Hematopoietic multipotent progenitor cell treated with erythropoietin and hydrocortisone succinate and interleukin-3 and kit ligand, for 17 days (in vitro differentiated cells): Measurements from ENCODE around the gene PSMA2.
A peak's percentile ranks its signal among the peaks of the same experiment; 100 is the strongest.

ENCODE experiments used
- DNase-seq: peaks from one replicate; pipeline ENCODE4 v3.0.0-alpha.2; 2015; ENCODE audit warnings: low spot score

Gene PSMA2

DNA sequence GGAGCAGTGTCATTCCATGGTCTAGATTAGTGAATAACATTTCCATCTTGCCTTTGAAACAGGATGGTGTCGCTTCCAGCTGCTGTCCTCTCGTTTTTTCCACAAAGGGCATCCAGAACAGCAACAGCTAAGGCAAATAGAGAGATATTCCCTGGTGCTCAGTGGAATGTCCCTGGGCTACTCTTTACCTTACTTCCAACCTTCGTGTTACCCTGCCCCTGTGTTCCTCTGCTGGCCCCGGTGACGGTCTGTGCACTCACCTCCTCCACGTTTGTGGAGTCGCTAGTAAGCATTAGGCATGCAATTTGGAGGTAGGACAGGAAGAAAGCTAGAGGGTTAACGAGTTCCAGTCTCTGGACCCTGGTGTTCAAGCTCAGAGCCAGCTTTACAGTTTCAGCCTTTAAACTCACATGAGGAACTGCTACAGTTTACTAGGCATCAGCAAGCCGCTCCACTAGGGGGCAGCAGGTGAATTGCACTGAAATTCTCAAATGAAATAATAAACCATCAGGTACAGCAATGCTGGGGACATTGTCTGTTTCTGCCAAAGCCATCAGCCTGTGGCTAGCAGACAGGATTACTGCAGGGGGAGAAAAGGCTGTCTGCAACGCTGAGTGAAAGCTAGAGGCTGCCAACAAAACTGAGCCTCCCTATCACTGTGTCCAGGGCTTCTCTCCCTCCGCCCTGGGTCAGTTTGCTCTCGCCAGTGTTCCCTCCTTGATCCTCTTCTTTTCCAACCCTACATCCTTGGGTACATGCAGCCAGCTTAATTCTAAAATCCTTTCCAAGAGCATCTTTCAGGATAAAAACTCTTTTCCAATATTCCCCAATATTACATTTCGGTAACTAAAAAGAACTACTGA, 9.2 kb upstream of the PSMA2 start:
- peak; percentile 55 for DNase-seq

DNA sequence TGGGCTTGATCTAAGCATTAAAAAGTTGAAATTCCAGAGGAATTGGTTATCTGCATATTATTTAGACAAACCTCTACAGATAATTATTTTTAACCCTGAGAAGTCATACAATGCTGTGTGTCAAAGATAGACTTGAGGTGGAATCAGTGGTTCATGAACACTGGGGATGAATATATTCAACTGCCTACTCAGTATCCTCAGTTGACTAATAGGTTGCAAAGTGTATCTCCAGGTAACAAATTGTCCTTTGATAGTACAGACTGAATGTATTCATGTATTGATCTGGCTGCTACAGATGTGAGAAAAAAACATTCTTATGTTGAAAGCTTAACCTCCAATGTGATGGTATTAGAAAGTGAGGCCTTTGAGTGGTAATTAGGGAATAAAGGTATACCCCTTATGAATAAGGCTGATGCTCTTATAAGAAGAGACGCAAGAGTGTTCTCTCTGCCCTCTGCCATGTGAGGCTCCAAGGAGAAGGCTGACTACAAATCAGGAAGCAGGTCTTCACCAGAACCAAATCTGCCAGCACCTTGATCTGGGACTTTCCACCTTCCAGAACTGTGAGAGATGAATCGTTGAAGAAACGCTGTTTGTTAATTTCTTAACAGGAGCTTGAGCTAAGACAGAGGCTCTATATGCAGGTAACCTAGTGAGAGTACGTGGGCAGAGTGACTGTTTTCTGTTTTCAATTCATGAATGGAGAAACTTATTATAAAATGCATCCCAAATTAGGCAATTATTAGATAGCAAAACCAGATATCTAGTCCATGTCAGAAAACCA, 7.7 kb upstream of the PSMA2 start:
- DNase-seq, result no peak

DNA sequence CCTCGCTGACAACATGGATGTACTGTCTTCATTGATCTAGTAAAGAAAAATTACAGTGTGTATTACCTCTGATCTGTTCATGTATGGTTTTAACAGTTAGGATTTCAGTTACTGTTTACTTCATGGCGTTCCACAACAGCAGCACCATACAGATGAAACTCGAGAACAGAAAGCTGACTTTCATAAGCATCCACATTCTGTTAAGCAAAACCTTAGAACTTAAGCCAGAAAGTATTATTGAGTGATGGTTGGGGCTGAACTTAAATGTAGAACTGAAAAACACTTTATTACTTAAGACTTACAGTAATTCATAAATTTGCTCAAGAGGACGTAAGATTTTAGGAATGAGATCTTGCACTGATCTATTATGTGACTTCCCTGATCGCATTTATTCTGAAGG, 3.9 kb upstream of the PSMA2 start:
- no peak for DNase-seq

DNA sequence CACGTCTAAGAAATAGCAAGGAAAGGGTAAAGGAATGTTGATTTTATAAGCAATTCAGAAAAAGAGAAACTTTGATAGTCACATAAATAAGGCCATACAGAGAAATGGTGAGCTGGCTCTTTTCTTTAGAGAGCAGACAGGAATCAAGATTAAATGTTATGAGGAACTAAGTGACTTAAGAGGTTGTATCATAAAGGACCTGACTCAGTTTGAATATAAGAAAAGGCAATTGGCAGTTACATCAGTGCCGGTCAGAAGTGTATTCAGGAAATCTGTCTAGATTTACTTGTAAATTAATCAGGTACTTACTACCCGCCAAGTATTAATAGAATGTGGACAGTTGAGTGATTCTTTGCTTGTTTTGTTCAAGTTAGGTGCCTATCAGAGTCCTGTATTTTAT, 2.3 kb upstream of the PSMA2 start:
- no peak for DNase-seq

DNA sequence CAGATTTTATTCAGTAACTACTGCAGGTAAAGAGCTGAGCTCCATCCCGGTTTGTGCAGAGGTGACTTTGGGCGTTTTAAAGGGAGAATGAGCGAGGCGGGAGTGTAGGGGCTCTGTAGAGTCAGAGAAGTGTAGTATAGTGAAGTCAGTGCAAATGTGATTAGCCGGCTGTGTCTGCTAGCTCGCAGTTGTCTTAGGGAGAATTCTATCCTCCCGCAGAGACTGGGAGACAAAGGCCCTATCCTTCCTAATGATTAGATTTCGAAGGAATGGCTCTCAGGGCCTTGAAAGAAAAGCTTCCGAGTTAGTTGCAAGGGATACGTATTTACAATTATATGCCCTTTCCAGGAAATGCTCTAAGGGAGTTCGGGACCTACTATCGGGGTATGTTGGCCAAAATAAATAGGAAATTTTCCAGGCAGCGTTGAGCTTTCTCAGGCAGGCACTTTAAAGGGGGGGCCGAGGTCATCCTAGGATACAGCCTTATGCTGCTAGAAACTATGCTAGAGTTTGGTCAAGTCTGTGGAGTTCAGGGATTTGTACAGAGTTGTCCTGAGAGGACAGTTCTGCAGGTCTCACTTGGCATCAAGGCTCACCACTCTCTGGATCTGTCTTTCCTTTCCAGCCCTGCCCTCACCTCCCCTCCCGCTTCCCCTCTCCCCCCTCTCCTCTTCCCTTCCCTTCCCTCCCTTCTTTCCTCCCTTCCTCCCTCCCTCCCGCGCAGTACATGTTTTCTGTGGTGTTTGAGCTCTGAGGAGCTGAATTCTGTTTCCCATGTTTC, 1.0 kb upstream of the PSMA2 start:
- DNase-seq, result peak; percentile 17

DNA sequence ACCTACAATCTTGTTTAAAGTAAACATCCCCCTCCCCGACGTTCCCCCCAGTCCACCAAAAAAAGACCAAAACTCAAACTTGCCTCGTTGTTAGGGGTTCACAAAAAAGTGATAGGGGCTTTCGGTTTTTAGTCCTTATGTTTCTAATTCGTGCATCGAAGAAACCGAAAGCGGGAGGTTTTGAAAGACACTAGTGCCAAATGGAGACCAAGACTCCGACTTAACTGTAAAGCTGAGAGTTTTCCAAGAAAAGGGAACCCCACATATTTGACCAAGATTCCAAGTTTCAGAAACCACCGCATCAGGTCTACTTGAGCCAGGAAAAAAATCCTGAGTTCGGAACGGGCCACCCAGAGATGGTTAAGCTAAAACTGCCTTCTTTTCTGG, 534 bp downstream of the PSMA2 start:
- no peak for DNase-seq

DNA sequence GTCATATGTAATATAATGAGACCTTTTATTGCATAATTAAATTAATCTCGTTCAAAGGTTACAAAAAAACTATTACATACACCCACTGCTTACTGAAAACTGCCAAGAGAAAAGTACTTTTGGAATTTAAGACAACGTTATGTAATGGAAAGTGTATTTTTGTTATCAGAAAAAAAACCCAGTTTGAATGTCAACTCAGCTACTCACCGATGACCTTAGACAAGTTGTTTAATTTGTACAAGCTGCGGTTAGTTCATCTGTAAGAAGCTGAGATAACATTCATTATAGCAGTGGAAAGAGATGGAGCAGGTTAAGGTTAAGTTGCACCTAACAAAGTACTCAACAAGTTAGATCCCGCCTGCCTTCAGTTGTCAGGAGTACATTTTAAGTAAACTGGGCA, 1.1 kb downstream of the PSMA2 start:
- DNase-seq, result peak; percentile 28

DNA sequence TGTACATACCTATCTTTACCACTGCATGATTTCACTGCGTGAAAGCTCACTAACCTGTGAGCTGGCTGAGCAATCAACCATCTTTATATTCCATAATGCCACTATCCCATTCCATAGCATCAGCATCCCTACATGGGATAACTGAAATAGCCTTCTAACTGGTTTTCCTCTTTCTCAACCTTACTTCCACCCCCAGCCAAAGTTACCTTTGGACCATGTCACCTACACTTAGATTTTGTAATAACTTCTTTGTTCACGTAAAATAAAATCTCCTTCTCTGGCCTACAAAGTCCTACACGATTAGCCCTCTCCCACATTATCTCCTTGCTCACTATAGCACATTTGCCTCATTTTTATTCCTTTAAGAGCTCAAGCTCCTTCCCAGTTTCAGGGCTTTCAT, 2.5 kb downstream of the PSMA2 start:
- DNase-seq, result no peak

DNA sequence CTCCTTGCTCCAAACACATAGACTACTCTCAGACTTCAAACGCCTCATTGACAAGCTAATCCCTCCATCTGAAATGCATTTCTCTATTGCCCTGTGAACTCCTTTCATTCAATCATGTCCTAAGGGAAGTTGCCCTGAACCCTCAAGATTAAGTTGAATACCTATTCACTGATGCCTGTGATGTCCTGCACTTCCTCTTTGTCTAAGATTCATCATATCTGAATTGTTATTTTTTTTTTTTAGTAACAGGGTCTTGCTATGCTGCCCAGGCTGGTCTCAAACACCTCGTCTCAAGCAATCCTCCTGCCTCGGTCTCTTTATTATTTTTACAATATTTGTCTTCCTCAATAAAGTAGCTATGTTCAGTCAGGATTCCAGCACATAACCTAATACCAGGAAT, 3.2 kb downstream of the PSMA2 start:
- DNase-seq, result no peak

DNA sequence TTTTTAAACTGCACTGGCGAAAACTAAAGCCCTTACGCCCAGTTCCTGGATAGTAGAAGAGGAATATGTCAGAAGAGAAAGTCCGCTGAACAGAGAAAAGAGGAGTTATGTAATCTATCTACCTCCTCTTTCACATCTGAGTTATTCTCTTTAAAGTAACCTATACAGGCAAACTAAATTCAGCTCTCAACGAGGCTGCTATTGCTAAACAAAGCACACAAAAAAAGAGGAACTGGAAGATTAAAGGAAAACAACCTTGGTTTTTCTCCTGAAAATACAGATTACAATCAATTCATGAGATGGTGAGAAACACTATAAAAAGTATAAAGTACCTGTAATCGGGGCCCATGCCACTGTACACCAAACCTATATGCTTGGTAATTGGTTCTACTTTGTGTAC, 5.8 kb downstream of the PSMA2 start:
- no peak for DNase-seq

DNA sequence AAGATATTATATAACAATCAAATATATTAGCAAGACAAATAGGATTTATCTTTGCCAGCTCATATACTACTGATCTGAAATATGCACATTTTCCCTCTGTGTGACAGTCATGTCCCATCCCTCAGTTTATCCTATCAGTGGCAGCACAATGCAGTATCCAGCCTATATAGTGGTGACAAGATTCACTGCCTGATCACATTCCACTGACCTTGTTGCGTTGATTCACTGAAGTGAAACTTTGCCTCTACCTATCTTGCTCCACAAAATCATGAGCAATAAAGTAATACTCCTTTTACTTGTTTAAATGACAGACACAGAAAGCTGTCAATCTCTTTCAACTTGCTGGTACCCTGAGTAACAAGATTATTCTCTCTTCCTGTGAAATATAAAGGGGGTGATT, 6.3 kb downstream of the PSMA2 start:
- DNase-seq, result no peak

DNA sequence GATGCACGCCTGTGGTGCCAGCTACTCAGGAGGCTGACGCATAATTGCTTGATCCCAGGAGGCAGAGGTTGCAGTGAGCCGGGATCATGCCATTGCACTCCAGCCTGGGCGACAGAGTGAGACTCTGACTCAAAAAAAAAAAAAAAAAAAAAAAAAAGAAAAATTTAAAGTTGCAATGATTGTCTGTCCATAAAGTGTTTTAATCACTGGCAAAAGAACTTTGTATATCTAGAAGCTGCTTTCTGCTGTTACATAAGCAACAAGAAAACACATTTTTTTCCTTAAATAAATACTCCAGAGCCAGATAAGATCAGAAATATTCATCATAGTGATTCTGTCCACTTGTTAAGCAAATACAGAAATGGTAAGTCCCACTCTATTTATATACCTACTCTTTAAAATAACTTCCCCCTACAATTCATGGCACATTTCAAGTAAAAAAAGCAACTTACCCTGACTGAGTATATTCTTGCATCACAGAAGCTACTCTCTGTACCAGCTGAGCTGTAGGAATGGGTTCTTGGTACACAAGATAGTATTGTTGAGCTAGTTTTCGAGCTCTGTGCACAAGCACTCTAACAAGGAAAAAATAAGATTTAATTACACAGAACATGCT, 7.6 kb downstream of the PSMA2 start:
- DNase-seq, result no peak

DNA sequence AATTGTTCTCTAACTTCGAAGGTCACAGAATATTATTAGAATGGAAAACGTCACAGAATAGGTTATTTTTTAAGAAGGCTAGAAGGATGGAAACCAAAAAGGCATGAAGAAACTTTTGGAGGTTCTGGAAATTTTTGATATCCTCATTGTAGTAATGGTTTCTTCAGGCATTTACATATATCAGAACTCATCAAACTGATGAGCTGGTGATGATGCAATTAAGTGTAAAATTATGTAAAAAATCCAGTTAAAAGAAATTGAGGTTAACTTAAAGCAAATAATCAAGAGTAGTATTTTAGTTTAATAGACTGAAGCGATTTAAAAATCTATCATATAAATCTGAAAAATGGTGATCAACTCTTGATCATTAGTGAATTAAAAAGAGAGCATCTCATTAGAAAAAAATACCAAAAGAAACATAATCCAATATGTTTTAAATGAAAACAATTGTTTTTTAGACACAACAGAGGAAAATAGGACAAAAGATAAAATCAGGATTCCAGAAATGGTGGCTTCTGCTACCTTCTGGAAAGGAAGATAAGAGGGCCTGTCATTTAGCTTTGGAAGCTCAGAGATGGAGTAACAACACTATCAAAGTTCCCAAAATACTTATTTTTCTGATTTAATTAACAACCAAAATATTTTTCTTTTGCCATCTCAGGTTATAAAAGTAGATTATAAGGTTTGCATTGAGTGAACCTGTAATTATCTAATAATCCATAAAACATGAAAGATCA, 9.8 kb downstream of the PSMA2 start:
- no peak for DNase-seq

DNA sequence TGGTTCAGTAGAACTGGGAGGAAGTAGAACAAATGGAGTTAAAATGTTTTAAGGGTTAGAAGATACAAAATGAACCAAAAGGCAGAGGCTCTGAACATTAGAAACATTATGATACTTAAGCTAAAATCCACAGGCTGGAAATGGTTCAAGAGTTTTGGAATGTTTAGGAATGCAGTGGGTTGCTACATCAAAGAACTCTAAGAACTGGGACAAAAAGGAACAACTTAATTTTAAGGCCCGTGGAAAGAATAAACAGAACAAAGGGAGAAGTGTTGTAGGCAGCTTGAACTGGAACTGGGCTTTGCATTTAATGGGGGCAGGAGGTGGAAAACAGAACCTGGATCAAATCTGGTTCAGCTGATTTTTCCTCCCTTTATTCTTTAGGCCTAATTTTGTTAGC, 16.6 kb downstream of the PSMA2 start:
- no peak for DNase-seq

DNA sequence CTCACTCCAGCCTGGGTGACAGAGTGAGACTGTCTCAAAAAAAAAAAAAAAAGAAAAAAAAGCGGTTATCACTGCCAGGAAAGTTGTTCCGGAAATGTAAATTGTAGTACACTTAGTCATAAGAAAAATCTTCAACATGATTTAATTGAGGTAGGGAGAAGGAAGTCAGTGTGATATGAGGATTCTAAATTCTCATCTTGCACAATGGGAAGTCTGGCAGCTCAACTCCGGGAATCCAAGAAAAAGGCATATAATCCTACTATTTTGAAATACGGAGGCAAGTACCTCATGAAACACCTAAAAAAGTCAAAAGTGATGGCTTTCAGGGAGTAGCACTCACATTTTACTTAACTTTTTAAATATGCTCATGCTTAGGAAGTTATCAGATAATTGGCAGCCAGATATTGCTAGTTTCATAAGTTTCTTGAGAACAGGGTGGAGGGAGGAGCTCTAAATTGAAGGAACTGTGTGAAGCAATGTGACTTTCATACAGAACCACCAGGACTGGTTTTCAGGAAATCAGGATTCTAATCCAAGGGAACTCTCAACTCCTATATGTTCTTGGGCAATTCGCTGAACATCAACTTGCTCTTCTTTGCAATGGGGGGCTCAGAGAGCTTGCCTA, 17.4 kb downstream of the PSMA2 start:
- no peak for DNase-seq

DNA sequence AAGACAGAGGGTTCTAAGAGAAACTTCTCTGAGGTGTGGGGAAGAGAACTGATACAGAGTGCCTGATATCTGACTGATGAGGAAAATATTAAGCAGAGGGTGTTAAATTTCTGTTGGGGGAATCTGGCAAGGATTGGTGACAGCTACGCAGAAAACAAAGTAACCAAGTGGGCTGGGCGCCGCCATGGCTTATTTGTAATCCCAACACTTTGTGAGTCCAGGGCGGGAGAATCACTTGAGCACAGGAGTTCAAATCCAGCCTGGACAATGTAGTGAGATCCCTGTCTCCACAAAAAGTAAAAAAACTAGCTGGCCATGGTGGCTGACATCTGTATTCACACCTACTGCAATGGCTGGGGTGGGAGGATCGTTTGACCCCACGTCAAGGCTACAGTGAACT, 18.0 kb downstream of the PSMA2 start:
- DNase-seq, result no peak

DNA sequence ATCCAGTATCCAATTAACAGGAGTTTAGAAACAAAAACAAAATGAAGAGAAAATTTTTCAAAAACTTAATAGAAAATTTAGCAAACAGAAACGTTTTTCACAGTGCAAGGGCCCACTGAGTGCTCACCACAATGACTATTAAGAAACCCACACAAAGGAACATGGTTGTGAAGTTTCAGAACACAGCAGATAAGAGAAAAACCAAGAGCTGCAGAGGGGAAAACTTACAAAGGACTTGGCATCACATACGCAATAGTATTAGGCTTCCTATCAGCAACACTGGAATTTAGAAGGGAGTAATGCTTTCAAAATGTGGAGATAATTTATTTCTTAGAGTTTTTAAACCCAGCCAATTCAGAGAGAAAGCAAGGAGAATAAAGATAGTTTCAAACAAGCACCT, 18.4 kb downstream of the PSMA2 start:
- DNase-seq, result no peak

DNA sequence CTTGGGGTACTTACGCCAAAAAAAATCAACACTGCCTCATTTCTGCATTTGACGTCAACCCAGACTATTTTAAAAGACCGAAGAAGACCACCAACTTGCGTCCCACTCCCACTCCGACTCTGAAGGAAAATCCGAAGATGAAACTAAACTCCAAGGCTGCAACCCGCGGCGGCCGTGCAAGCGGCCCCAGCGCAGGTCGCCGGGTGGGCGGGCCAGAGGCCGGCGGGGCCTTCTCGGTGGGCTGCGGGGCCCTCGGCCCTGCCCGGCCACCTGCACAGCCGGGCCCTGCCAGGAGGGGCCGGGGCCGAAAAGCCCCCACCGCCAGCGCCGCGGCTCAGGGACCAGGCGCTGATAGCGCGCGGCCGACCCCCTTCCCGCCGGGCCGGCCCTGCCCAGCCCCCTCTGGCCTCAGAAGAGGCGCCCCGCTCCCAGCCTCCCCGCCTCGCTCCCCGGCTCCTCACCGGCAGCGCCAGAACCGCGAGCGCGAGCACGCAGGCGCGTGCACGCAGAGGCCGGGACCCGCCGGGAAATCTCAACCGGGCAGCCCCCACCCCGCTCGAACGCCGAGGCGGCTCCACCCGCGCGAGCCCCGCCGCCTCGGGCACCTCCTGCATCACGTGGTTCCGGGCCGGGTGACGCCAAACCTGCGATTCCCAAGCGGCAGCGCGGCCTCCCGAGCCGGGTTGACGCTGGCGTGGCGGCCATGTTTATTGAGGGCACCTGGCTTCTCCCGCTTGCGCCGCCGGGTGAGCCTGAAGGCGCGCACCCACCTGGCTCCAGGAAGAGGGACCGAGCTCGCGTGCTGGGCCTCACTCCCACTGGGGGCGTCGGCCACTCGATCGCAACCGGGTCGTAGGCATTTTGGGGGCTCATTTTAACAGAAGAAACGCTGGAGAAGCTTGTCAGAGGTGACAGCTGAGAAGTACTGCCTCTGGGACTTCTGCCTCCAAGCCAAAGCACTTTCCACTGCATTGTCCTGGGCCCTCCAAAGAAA, 20.2 kb downstream of the PSMA2 start, which contains the start of gene C7orf25:
C7orf25 (minus strand) TSS at position 617 of the 994 bp plus-strand sequence. CDS start 1,170 bp downstream, outside the sequence.
- peak; percentile 91 for DNase-seq

DNA sequence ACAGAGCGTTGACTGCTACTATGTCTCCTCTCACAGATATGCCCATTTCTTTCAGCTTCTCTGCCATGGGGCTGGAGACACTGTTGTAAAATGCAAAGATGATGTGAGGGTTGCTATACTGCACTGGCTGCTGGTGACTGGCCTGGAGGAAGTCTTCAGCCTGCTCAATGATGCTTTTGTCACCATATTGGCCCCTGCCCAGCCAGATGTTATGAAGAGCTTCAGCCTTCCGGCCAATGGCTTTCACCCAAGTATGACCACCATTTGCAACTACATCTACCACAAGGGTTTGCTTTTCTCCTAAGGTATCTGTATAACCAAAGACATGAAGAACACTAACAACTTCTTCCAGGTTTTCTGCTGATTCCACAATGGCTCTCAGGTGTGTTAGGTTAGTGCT, 21.7 kb downstream of the PSMA2 start:
- no peak for DNase-seq

DNA sequence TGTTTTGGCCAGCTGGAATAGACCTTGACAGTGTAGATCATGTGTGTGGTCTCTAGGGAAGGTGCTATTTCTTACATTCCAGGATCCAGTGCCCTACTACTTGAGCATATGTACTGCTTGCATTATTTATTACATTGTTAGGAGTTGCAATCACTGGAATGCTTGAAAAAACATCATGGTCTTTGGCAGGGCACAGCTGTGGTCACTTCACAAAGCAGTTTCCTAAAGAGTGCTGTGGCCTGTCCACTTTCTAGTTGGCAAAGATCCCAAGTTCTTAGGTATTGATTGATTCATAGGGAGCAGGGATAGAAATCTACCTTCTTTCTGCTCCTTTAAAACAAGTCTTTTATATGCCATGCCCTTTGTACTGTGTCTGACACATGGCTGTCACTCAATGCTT, 24.7 kb downstream of the PSMA2 start:
- no peak for DNase-seq
